ENCODE measurements around the gene SLC4A5. TPM values are rescaled to one million over a fixed set of nuclear protein-coding genes. Genes with fewer than 3 reads are reported as not detected.

The SLC4A5 gene
- total and polyA plus RNA-seq, 2 of the 8 experiments (the other 6 are each of a cell fraction or from before 2014, with no cell fraction given): 0.42 to 0.52 TPM

DNA sequence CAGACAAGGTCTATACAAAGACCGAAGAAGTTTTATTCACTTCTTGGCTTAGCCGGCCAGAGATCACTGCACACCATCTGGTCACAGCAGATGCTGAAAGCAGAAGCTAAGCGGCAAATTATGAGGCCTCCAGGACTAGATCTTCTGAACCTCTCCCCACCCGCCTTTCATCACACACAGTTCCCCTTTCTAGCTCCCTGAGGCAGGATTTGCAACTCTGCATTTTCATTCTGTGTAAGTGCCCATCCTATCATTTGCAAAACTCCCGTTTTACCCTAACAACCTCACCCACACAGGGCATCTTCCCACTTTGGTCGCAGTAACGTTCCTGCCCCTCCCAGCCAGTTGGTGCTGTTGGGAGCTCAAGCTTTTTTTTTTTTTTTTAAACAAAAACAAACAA, 161.5 kb downstream of the SLC4A5 start:
- H3K36me3 ChIP-seq (ENCODE audit: control insufficient read depth in 2 of 4, insufficient read depth in 4 of 4, low read length in 3 of 4): no peaks in the 10 kb centered on the region; a peak in 2 of 8 replicates
- no peak overlapping the region for H2BK15ac ChIP-seq (ENCODE audit: low read length)
- no peak overlapping the region; the same call in 1 of the 2 replicates for H3K18ac ChIP-seq (ENCODE audit: extremely low read depth, low read length)
- peaks cover 0 to 5% (median 2%) of the 10 kb centered on the region in 4 experiments; a peak in 3 of 7 replicates for H3K4me1 ChIP-seq (replicated peaks in 1 of 4; ENCODE audit: control insufficient read depth in 3 of 4, insufficient read depth in 4 of 4, low read length in 3 of 4)
- no peak overlapping the region for H3K14ac ChIP-seq (ENCODE audit: insufficient read length)
- H3K27ac ChIP-seq (ENCODE audit: low read depth, low read length): no peak overlapping the region
- WGBS, 2 experiments (ENCODE audit: extremely low coverage in 1 of 2, insufficient coverage in 1 of 2, insufficient read length in 1 of 2, insufficient replicate concordance in 2 of 2, low coverage in 1 of 2, low lambda C conversion rate in 2 of 2, missing lambda C conversion rate in 1 of 2): 61% methylated on average over 7 of the region's 7 CpGs; no CpG with 5 or more reads in 1 of the 2 experiments
- H2BK120ac ChIP-seq (replicated peaks; ENCODE audit: low read depth, low read length): no peak overlapping the region
- H3K79me1 ChIP-seq (ENCODE audit: low read depth, low read length): 0 out of 2 replicates have a peak, but pooled peaks cover 2% of the 10 kb centered on the region
- no peak overlapping the region for H2BK20ac ChIP-seq (ENCODE audit: low read length)
- no peak overlapping the region for H2BK12ac ChIP-seq (ENCODE audit: low read depth, low read length)
- no peak overlapping the region for H3K9ac ChIP-seq (replicated peaks in 1 of 4; ENCODE audit: extremely low read depth in 1 of 4, low read depth in 3 of 4, low read length in 3 of 4)
- H2BK5ac ChIP-seq (ENCODE audit: low read depth, low read length): no peak overlapping the region
- no peak overlapping the region for H4K8ac ChIP-seq (ENCODE audit: extremely low read depth, insufficient read depth, low read length)
- no peaks in the 10 kb centered on the region for H3K27me3 ChIP-seq (replicated peaks in 1 of 4; ENCODE audit: control insufficient read depth in 3 of 4, extremely low read depth in 1 of 4, insufficient read depth in 3 of 4, low read length in 3 of 4)
- H4K91ac ChIP-seq (replicated peaks; ENCODE audit: insufficient read length, low read length): no peak overlapping the region
- no peak overlapping the region for H2AK5ac ChIP-seq (ENCODE audit: low read depth, low read length)
- DNase-seq (ENCODE audit: low read depth in 1 of 2, low spot score in 2 of 2) (no peak), FAIRE-seq (no peak)
- no peaks in the 10 kb centered on the region; the same call in 1 of the 2 replicates for H3K23me2 ChIP-seq (ENCODE audit: low read depth, low read length)
- H3K79me2 ChIP-seq (ENCODE audit: control insufficient read depth in 1 of 2, insufficient read depth in 2 of 2, low read length in 2 of 2): peaks cover 5 to 15% of the 10 kb centered on the region in 2 experiments
- peak overlapping the region; percentile 47; the same call in 1 of the 2 replicates for H2AFZ ChIP-seq (ENCODE audit: low read length)
- H3K4me3 ChIP-seq (ENCODE audit: extremely low read depth in 1 of 4, insufficient read depth in 2 of 4, low read depth in 3 of 4, low read length in 4 of 4): no peak overlapping the region
- H3K4ac ChIP-seq (replicated peaks; ENCODE audit: insufficient read length, low read depth, low read length): no peak overlapping the region
- no peak overlapping the region for H3K56ac ChIP-seq (replicated peaks; ENCODE audit: insufficient read length, low read depth, low read length)
- H3K23ac ChIP-seq (ENCODE audit: insufficient read length): no peak overlapping the region
- POLR2A ChIA-PET (ENCODE audit: partially characterized antibody): interaction anchor here (0.6 to 72.1 kb wide), 3 partner anchors 4 to 276 kb away, joined by 3 to 2699 read pairs (median 2699); partner anchors contain the start of genes BOLA3, MOB1A and MTHFD2
- H3K4me2 ChIP-seq (ENCODE audit: insufficient read depth in 1 of 2, low read depth in 2 of 2, low read length in 2 of 2): peak overlapping the region in 1 of 2 experiments; percentile 36; a peak in 2 of 4 replicates
- peaks cover 0 to 3% of the 10 kb centered on the region in 2 experiments for H4K20me1 ChIP-seq (replicated peaks in 1 of 2; ENCODE audit: control insufficient read depth in 1 of 2, insufficient read depth in 2 of 2, low read length in 2 of 2)
- no peaks in the 10 kb centered on the region for H3K9me3 ChIP-seq (ENCODE audit: insufficient read depth in 2 of 2, low read depth in 1 of 2, low read length in 1 of 2)
- CTCF ChIA-PET (ENCODE audit: partially characterized antibody): interaction anchor here (0.5 to 1.6 kb wide), 4 partner anchors 18 to 53 kb away, joined by 3 to 8 read pairs (median 4); no protein-coding TSS in a partner anchor
- no peak overlapping the region for H4K5ac ChIP-seq (ENCODE audit: insufficient read length, low read depth, low read length)
- TF ChIP-seq SP2 (IDR thresholded peaks at IDR 0.05; ENCODE audit: low read length) (no peak), FOSL1 (IDR thresholded peaks at IDR 0.05; ENCODE audit: insufficient read depth, low read depth, low read length) (no peak), SP4 (IDR thresholded peaks at IDR 0.05; ENCODE audit: low read length) (no peak), YY1 (IDR thresholded peaks at IDR 0.05; ENCODE audit: low read depth, low read length) (no peak), BRCA1 (IDR thresholded peaks at IDR 0.05; ENCODE audit: low read depth, low read length) (no peak), KDM4A (IDR thresholded peaks at IDR 0.05; ENCODE audit: low read depth, low read length, severe bottlenecking) (no peak), RNF2 (IDR thresholded peaks at IDR 0.05; ENCODE audit: borderline replicate concordance, low read depth, low read length, missing control alignments, poor library complexity, severe bottlenecking) (no peak), TAF1 (IDR thresholded peaks at IDR 0.05; ENCODE audit: low read depth, low read length) (no peak), RAD21 (IDR thresholded peaks at IDR 0.05 in 1 of 2, conservative IDR thresholded peaks at IDR 0.05 in 1 of 2; ENCODE audit: low read depth in 2 of 2, low read length in 2 of 2) (no peak)
- TF ChIP-seq, protein P1, sequence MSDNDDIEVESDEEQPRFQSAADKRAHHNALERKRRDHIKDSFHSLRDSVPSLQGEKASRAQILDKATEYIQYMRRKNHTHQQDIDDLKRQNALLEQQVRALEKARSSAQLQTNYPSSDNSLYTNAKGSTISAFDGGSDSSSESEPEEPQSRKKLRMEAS (IDR thresholded peaks at IDR 0.05): no peak
- TF ChIP-seq, protein P2, sequence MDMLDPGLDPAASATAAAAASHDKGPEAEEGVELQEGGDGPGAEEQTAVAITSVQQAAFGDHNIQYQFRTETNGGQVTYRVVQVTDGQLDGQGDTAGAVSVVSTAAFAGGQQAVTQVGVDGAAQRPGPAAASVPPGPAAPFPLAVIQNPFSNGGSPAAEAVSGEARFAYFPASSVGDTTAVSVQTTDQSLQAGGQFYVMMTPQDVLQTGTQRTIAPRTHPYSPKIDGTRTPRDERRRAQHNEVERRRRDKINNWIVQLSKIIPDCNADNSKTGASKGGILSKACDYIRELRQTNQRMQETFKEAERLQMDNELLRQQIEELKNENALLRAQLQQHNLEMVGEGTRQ (IDR thresholded peaks at IDR 0.05; ENCODE audit: low read length): no peak

Data from H1 (cell line).